HepG2 (cell line): ENCODE measurements around the gene BPIFB2. TPM values are rescaled to one million over a fixed set of nuclear protein-coding genes. Genes with fewer than 3 reads are reported as not detected.

Experiments
- ADNP ChIP-seq: sonication (generic); formaldehyde crosslinking; IDR thresholded peaks from 2 replicates; pipeline ENCODE4 v1.4.0; 2020; ENCODE audit warnings: missing genetic modification reagents
- BCL6 ChIP-seq: IDR thresholded peaks from 2 replicates; pipeline ENCODE4 v1.6.1; 2016; ENCODE audit warnings: missing genetic modification reagents, missing compliant biosample characterization
- BRD4 ChIP-seq: sonication (generic); formaldehyde crosslinking; IDR thresholded peaks from 2 replicates; pipeline ENCODE4 v1.4.0; 2020; ENCODE audit warnings: missing genetic modification reagents
- DNMT1 ChIP-seq: sonication (generic); formaldehyde crosslinking; IDR thresholded peaks from 2 replicates; pipeline ENCODE4 v1.5.1; 2020; ENCODE audit warnings: mild to moderate bottlenecking, missing genetic modification reagents
- MIXL1 ChIP-seq: IDR thresholded peaks from 2 replicates; pipeline ENCODE4 v1.6.1; 2016
- POLR2AphosphoS2 ChIP-seq: IDR thresholded peaks from 2 replicates; pipeline ENCODE4 v1.6.1; 2011; ENCODE audit warnings: low read depth, low read length, improper control_type of control experiment
- SNAPC2 ChIP-seq: sonication (generic); formaldehyde crosslinking; IDR thresholded peaks from 2 replicates; pipeline ENCODE4 v1.8.1; 2022; ENCODE audit warnings: mild to moderate bottlenecking, missing genetic modification reagents
- SOX13 ChIP-seq, 3 experiments: fragments of 450-650 bp in 1 of 3; sonication (generic) in 1 of 3; formaldehyde crosslinking in 1 of 3; IDR thresholded peaks in 2 of 3; conservative IDR thresholded peaks in 1 of 3; 2 replicates each; pipeline versions ENCODE4 v1.5.0 to v1.6.1; 2016 to 2020; ENCODE audit warnings: antibody characterized with exemption in 1 of 3, mild to moderate bottlenecking in 1 of 3, missing compliant biosample characterization in 1 of 3, missing genetic modification reagents in 1 of 3, moderate library complexity in 1 of 3
- SOX6 ChIP-seq, 2 experiments: fragments of 450-650 bp in 1 of 2; sonication (generic) in 1 of 2; formaldehyde crosslinking in 1 of 2; IDR thresholded peaks; 2 replicates each; pipeline versions ENCODE4 v1.4.0 to v1.6.1; 2017 to 2020; ENCODE audit warnings: antibody characterized with exemption in 1 of 2, mild to moderate bottlenecking in 1 of 2, missing genetic modification reagents in 1 of 2
- TBL1XR1 ChIP-seq: fragments of 150-350 bp; IDR thresholded peaks from 2 replicates; pipeline ENCODE4 v1.6.1; 2014; ENCODE audit warnings: borderline replicate concordance, low read length; ENCODE audit not compliant: partially characterized antibody
- ZBTB46 ChIP-seq: sonication (generic); formaldehyde crosslinking; IDR thresholded peaks from 2 replicates; pipeline ENCODE4 v1.4.0; 2020; ENCODE audit warnings: mild to moderate bottlenecking, missing genetic modification reagents, borderline replicate concordance
- ZNF24 ChIP-seq: fragments of 450-650 bp; IDR thresholded peaks from 2 replicates; pipeline ENCODE4 v1.6.1; 2017; ENCODE audit warnings: antibody characterized with exemption, mild to moderate bottlenecking
- ZNF331 ChIP-seq: sonication (generic); formaldehyde crosslinking; IDR thresholded peaks from 2 replicates; pipeline ENCODE4 v1.4.0; 2020; ENCODE audit warnings: missing genetic modification reagents
- ZNF530 ChIP-seq: sonication (generic); formaldehyde crosslinking; IDR thresholded peaks from 2 replicates; pipeline ENCODE4 v1.5.0; 2020; ENCODE audit warnings: low read depth, mild to moderate bottlenecking, missing genetic modification reagents
- ZNF616 ChIP-seq: sonication (generic); formaldehyde crosslinking; IDR thresholded peaks from 2 replicates; pipeline ENCODE4 v1.5.0; 2020; ENCODE audit warnings: low read depth, mild to moderate bottlenecking, missing genetic modification reagents
- ZNF83 ChIP-seq: sonication (generic); formaldehyde crosslinking; IDR thresholded peaks from 2 replicates; pipeline ENCODE4 v1.4.0; 2020; ENCODE audit warnings: missing genetic modification reagents, mild to moderate bottlenecking, borderline replicate concordance
- polyA plus RNA-seq, 8 experiments: library from polyadenylated mRNA; depleted of rRNA in 3 of 8; stranded (reverse) in 7 of 8; unstranded in 1 of 8; fragments of >200 nt; fragmentation: Illumina TruSeq in 4 of 8; extraction: Trizol in 4 of 8; gene quantifications; 2 replicates each; pipeline versions ENCODE4 v1.2.1 to v1.2.3, GENCODE V29; 2011 to 2016; ENCODE audit warnings: low read depth in 4 of 8, missing spikeins in 1 of 8, mixed read lengths in 1 of 8; ENCODE audit not compliant: insufficient read depth in 1 of 8
- total RNA-seq, 5 experiments: library from RNA; depleted of rRNA; stranded (reverse); fragments of >200 nt; fragmentation: Illumina TruSeq; extraction: Trizol; gene quantifications; 2 replicates each; pipeline ENCODE4 v1.2.3, GENCODE V29; 2016; ENCODE audit warnings: low read depth in 1 of 5
- TF ChIP-seq, protein P1 (sequence below): sonication (generic); formaldehyde crosslinking; IDR thresholded peaks from 2 replicates; pipeline ENCODE4 v1.4.0; 2020; ENCODE audit warnings: missing genetic modification reagents, borderline replicate concordance
- TF ChIP-seq, protein P2 (sequence below): sonication (generic); formaldehyde crosslinking; IDR thresholded peaks from 2 replicates; pipeline ENCODE4 v1.4.0; 2020; ENCODE audit warnings: low read depth, mild to moderate bottlenecking, missing genetic modification reagents
- TF ChIP-seq, protein P3 (sequence below): sonication (generic); formaldehyde crosslinking; IDR thresholded peaks from 2 replicates; pipeline ENCODE4 v1.5.0; 2020; ENCODE audit warnings: mild to moderate bottlenecking, missing genetic modification reagents

Gene BPIFB2
- total and polyA plus RNA-seq, 2 of the 13 experiments (the other 11 are each of a cell fraction or from before 2014, with no cell fraction given): 54.5 to 902 TPM

GRCh38 chr20:32980131-32980941, 27.2 kb upstream of the BPIFB2 start (continued):
- TF ChIP-seq, protein P1, sequence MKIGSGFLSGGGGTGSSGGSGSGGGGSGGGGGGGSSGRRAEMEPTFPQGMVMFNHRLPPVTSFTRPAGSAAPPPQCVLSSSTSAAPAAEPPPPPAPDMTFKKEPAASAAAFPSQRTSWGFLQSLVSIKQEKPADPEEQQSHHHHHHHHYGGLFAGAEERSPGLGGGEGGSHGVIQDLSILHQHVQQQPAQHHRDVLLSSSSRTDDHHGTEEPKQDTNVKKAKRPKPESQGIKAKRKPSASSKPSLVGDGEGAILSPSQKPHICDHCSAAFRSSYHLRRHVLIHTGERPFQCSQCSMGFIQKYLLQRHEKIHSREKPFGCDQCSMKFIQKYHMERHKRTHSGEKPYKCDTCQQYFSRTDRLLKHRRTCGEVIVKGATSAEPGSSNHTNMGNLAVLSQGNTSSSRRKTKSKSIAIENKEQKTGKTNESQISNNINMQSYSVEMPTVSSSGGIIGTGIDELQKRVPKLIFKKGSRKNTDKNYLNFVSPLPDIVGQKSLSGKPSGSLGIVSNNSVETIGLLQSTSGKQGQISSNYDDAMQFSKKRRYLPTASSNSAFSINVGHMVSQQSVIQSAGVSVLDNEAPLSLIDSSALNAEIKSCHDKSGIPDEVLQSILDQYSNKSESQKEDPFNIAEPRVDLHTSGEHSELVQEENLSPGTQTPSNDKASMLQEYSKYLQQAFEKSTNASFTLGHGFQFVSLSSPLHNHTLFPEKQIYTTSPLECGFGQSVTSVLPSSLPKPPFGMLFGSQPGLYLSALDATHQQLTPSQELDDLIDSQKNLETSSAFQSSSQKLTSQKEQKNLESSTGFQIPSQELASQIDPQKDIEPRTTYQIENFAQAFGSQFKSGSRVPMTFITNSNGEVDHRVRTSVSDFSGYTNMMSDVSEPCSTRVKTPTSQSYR: 0 out of 2 replicates have a peak, but pooled peaks have one; percentile 14
- TF ChIP-seq SOX13 (IDR thresholded peaks at IDR 0.05): no peak
- peak in 1 of 2 experiments; percentile 49; a peak in 2 of 4 replicates for TF ChIP-seq SOX13 (CRISPR knock-in tag; conservative IDR thresholded peaks at IDR 0.05 in 1 of 2, IDR thresholded peaks at IDR 0.05 in 1 of 2)
- TF ChIP-seq, protein P2, sequence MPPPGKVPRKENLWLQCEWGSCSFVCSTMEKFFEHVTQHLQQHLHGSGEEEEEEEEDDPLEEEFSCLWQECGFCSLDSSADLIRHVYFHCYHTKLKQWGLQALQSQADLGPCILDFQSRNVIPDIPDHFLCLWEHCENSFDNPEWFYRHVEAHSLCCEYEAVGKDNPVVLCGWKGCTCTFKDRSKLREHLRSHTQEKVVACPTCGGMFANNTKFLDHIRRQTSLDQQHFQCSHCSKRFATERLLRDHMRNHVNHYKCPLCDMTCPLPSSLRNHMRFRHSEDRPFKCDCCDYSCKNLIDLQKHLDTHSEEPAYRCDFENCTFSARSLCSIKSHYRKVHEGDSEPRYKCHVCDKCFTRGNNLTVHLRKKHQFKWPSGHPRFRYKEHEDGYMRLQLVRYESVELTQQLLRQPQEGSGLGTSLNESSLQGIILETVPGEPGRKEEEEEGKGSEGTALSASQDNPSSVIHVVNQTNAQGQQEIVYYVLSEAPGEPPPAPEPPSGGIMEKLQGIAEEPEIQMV (CRISPR knock-in tag): no peak
- no peak for TF ChIP-seq BRD4
- TF ChIP-seq ZNF83 (CRISPR knock-in tag): no peak
- TF ChIP-seq ZNF530: no peak
- no peak for TF ChIP-seq ZNF616 (CRISPR knock-in tag)
- TF ChIP-seq MIXL1 (CRISPR knock-in tag): no peak
- no peak for TF ChIP-seq ZBTB46 (CRISPR knock-in tag)
- no peak for TF ChIP-seq ZNF24
- TF ChIP-seq ADNP (CRISPR knock-in tag): no peak
- TF ChIP-seq SOX6 (IDR thresholded peaks at IDR 0.05): no peak
- no peak for TF ChIP-seq SOX6 (CRISPR knock-in tag; IDR thresholded peaks at IDR 0.05)
- TF ChIP-seq ZNF331 (CRISPR knock-in tag): no peak
- TF ChIP-seq, protein P3, sequence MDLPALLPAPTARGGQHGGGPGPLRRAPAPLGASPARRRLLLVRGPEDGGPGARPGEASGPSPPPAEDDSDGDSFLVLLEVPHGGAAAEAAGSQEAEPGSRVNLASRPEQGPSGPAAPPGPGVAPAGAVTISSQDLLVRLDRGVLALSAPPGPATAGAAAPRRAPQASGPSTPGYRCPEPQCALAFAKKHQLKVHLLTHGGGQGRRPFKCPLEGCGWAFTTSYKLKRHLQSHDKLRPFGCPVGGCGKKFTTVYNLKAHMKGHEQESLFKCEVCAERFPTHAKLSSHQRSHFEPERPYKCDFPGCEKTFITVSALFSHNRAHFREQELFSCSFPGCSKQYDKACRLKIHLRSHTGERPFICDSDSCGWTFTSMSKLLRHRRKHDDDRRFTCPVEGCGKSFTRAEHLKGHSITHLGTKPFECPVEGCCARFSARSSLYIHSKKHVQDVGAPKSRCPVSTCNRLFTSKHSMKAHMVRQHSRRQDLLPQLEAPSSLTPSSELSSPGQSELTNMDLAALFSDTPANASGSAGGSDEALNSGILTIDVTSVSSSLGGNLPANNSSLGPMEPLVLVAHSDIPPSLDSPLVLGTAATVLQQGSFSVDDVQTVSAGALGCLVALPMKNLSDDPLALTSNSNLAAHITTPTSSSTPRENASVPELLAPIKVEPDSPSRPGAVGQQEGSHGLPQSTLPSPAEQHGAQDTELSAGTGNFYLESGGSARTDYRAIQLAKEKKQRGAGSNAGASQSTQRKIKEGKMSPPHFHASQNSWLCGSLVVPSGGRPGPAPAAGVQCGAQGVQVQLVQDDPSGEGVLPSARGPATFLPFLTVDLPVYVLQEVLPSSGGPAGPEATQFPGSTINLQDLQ (CRISPR knock-in tag): no peak
- no peak for TF ChIP-seq SNAPC2 (CRISPR knock-in tag)
- no peak for TF ChIP-seq POLR2AphosphoS2
- no peak for TF ChIP-seq BCL6 (CRISPR knock-in tag)
- 0 out of 2 replicates have a peak, but pooled peaks have one; percentile 30 for TF ChIP-seq DNMT1 (CRISPR knock-in tag)
- no peak for TF ChIP-seq TBL1XR1
